ENCODE results near the gene FN3K. TPM values are rescaled to one million over a fixed set of nuclear protein-coding genes. Genes with fewer than 3 reads are reported as not detected.

FN3K gene
- total RNA-seq, 4 donors from 2014 or later: 13.3 to 45.5 (median 18.7) TPM

GRCh38 chr17:82795615-82796014, 60.2 kb downstream of the FN3K start:
- H3K4me3 ChIP-seq: no peak overlapping the region

GRCh38 chr17:82797061-82797460, 61.6 kb downstream of the FN3K start:
- Histone ChIP-seq H3K9me3 (no peaks in the 10 kb centered on the region), H3K27me3 (no peaks in the 10 kb centered on the region), H3K36me3 (peaks cover 0 to 47% (median 0%) of the 10 kb centered on the region in 3 donors), H3K27ac (no peak overlapping the region), H3K4me3 (no peak overlapping the region), H3K4me1 (peaks cover 0 to 24% (median 0%) of the 10 kb centered on the region in 4 donors)
- no peak for TF ChIP-seq POLR2A (IDR thresholded peaks at IDR 0.05)
- no peak for TF ChIP-seq EP300 (IDR thresholded peaks at IDR 0.05)
- TF ChIP-seq CTCF (IDR thresholded peaks at IDR 0.05): no peak
- DNase-seq (ENCODE audit: low spot score in 2 of 2): no peak
- 94% methylated on average over 9 of the region's 9 CpGs for WGBS, 2 donors

More at GRCh38 chr17:82795615-82796014, 60.2 kb downstream of the FN3K start:
- Histone ChIP-seq H3K27ac (peak overlapping the region in 1 of 4 donors; percentile 46), H3K9me3 (no peaks in the 10 kb centered on the region), H3K36me3 (peaks cover 0 to 50% (median 0%) of the 10 kb centered on the region in 3 donors), H3K27me3 (no peaks in the 10 kb centered on the region), H3K4me1 (peaks cover 0 to 24% (median 0%) of the 10 kb centered on the region in 4 donors)
- TF ChIP-seq CTCF (IDR thresholded peaks at IDR 0.05) (no peak), POLR2A (IDR thresholded peaks at IDR 0.05) (no peak), EP300 (IDR thresholded peaks at IDR 0.05) (no peak)
- DNase-seq (ENCODE audit: low spot score in 2 of 2): no peak
- 76 to 93% methylated on average over 6 to 12 of the region's 14 CpGs for WGBS, 2 donors

- Histone ChIP-seq H3K27ac (no peak overlapping the region), H3K36me3 (peaks cover 0 to 47% (median 0%) of the 10 kb centered on the region in 3 donors), H3K9me3 (no peaks in the 10 kb centered on the region), H3K4me1 (peaks cover 0 to 17% (median 0%) of the 10 kb centered on the region in 4 donors), H3K27me3 (no peaks in the 10 kb centered on the region), H3K4me3 (no peak overlapping the region)
- 96% methylated on average over 7 of the region's 7 CpGs for WGBS, 2 donors
- no peak for DNase-seq (ENCODE audit: low spot score in 2 of 2)
- no peak for TF ChIP-seq CTCF (IDR thresholded peaks at IDR 0.05)
- no peak for TF ChIP-seq EP300 (IDR thresholded peaks at IDR 0.05)
- TF ChIP-seq POLR2A (IDR thresholded peaks at IDR 0.05): no peak
Observed at GRCh38 chr17:82798752-82799151, 63.3 kb downstream of the FN3K start.

GRCh38 chr17:82799591-82799990, 64.2 kb downstream of the FN3K start:
- TF ChIP-seq CTCF (IDR thresholded peaks at IDR 0.05): no peak
- no peak for TF ChIP-seq EP300 (IDR thresholded peaks at IDR 0.05)
- no peak for TF ChIP-seq POLR2A (IDR thresholded peaks at IDR 0.05)
- peaks cover 0 to 47% (median 0%) of the 10 kb centered on the region in 3 donors for H3K36me3 ChIP-seq
- no peak for DNase-seq (ENCODE audit: low spot score in 2 of 2)
- no peaks in the 10 kb centered on the region for H3K27me3 ChIP-seq
- H3K27ac ChIP-seq: no peak overlapping the region
- H3K9me3 ChIP-seq: no peaks in the 10 kb centered on the region
- H3K4me3 ChIP-seq: no peak overlapping the region
- H3K4me1 ChIP-seq: peaks cover 0 to 18% (median 0%) of the 10 kb centered on the region in 4 donors
- 77 to 86% methylated on average over 16 of the region's 16 CpGs for WGBS, 2 donors

Other genes starting within 250 kb of the FN3K start
- 10 to 100 TPM; 29.6 to 65.4 (median 33.3) TPM for gene FOXK2, start 215.9 kb upstream of the FN3K start, total RNA-seq
- gene WDR45B, start 87.2 kb upstream of the FN3K start, total RNA-seq: 100 to 1,000 TPM in 1 of 4 donors, 10 to 100 TPM in 3; 64.9 to 114 (median 88.5) TPM
- gene RAB40B, start 36.9 kb upstream of the FN3K start, total RNA-seq: 10 to 100 TPM; 27.3 to 39.0 (median 36.7) TPM
- gene FN3KRP, start 18.9 kb upstream of the FN3K start, total RNA-seq: 10 to 100 TPM; 17.4 to 22.5 (median 21.0) TPM
- 100 to 1,000 TPM in 1 of 4 donors, 10 to 100 TPM in 3; 42.6 to 115 (median 87.9) TPM for gene TBCD, start 16.4 kb downstream of the FN3K start, total RNA-seq
- not detected for gene ZNF750, start 104.4 kb downstream of the FN3K start, total RNA-seq

All from tibial nerve (tissue), 4 donors.